GM12865 (cell line): ENCODE data around the gene RAB27A.

ENCODE experiments used
- DNase-seq: peaks from one replicate; pipeline ENCODE4 v3.0.0; 2010; ENCODE audit warnings: low read depth
- H3K4me3 ChIP-seq: 2 replicates; pipeline ENCODE4 v1.5.1; 2011; ENCODE audit warnings: mild to moderate bottlenecking, low read depth, low read length, control low read depth
- TF ChIP-seq, protein P1 (sequence below): IDR thresholded peaks from 2 replicates; pipeline ENCODE4 v1.5.1; 2011; ENCODE audit warnings: low read length, control low read depth, low read depth, inconsistent platforms; ENCODE audit not compliant: insufficient read depth; ENCODE audit errors: missing control alignments

RAB27A gene

DNA sequence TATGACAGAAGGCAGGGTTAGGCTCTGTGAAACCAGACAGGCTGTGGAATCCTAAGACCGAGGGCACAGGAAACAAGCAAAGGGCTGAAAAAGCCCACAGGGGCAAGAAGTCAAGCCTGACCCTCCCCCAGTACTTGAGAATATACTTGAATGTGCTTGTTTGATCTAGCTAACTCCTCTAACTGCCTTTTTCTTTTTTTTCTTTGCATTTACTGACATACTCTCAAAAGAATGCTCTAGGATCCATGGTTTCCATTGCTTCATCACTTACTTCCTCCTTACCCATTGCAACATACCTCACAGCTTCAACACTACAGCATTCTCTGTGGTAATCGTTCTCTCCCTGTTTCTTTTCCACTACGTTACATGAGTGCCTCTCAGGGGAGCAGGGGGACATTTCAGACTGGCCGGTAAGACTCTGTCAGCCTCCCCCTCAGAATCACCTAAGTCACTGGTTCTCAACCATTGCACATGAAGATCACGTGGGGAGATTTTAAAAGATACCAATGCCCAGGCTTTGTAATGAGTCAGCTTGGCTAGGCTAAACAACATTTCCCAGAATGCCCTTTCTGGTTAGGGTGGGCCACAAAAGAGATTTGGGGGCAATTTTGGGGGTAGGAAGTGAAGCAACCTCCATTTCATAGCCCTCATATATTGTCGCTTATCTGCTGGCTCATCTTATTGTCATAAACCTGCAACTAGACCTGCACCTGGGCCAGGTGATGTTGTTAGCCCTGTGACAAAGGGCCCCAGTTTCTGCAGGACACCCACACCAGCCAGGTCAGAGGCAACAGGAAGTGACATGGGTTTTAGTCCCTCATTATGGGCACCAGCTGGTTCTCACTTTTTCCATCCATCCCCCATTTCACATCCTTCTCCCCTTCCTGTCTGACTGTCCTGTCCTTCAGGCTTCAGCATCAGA, 68.3 kb downstream of the RAB27A start:
- DNase-seq = peak; percentile 57
- no peak overlapping the region for H3K4me3 ChIP-seq
- TF ChIP-seq, protein P1, sequence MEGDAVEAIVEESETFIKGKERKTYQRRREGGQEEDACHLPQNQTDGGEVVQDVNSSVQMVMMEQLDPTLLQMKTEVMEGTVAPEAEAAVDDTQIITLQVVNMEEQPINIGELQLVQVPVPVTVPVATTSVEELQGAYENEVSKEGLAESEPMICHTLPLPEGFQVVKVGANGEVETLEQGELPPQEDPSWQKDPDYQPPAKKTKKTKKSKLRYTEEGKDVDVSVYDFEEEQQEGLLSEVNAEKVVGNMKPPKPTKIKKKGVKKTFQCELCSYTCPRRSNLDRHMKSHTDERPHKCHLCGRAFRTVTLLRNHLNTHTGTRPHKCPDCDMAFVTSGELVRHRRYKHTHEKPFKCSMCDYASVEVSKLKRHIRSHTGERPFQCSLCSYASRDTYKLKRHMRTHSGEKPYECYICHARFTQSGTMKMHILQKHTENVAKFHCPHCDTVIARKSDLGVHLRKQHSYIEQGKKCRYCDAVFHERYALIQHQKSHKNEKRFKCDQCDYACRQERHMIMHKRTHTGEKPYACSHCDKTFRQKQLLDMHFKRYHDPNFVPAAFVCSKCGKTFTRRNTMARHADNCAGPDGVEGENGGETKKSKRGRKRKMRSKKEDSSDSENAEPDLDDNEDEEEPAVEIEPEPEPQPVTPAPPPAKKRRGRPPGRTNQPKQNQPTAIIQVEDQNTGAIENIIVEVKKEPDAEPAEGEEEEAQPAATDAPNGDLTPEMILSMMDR = no peak

DNA sequence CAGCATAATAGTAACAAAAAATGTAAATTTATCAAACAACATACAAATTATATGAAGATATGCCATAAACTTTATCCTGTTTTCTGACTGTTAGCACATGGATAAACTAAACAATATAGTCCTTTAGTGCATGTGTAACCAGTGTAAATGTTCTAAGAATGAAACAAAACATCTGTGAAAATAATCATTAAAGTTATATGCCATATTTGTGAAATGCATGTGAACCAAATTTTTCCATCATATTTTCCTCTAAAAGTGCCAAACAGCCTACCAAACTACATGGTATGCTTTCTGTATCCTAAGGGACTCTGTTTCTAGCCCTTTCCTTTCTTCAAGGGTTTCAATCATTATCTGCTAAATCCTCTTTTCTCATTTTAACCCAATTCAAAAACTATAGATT, 69.0 kb downstream of the RAB27A start:
- TF ChIP-seq, protein P1 = no peak
- no peak overlapping the region for H3K4me3 ChIP-seq
- DNase-seq = no peak

DNA sequence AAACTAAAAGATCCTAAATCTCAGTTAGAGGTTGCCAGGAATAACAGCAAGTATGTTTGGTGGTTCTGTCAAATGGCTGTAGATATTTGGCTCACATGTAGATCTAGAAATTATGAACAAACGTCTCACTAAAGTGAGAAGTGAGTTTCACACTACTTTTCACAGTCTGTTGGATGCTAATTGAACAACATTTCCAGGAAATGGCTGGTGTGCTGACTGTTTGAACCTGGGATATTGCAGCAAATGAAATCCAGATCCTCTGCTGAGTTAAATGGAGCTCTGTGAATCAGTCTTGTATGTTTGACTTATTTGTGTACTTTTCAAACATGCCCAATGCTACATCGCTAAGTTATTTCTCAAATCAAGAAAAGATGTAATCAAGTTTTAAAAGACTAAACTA, 71.6 kb downstream of the RAB27A start:
- no peak for DNase-seq
- no peak overlapping the region for H3K4me3 ChIP-seq
- TF ChIP-seq, protein P1 = no peak

DNA sequence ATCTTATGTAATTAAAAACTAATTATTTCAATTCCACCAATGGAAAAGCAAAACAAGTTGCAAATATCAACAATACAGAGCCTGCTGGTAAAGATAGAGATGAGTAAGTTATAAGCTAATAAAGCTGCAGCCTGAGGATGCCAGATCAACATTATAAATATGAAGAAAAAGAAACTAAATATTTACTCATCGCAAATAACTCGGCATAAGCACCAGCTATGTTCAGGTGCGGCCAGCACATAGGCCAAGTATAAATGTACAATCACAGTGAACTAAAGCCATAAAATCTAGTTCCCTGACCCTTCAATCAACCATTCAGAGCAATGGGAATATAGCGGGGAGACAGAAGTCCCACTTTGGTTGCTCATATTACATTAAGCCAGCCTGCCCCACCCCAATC, 85.1 kb downstream of the RAB27A start:
- no peak for DNase-seq
- TF ChIP-seq, protein P1 = no peak
- no peak overlapping the region for H3K4me3 ChIP-seq

DNA sequence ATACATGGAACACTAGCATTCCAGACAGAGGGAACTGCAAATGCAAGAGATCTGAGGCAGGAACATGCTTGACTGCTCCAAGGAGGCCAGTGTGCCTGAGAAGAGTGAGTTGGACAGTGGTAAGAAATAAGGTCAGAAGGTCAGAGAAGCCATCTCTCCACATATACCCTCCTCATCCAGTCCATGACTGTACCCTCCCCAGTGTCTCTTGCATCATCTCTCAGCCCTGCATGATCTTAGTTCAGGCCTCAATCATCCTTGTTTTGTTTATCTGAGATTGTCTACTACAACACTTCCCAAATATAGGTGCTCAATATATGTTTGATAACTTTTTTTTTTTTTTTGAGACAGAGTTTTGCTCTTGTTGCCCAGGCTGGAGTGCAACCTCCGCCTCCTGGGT, 87.4 kb downstream of the RAB27A start:
- TF ChIP-seq, protein P1 = no peak
- DNase-seq = no peak
- H3K4me3 ChIP-seq = no peak overlapping the region

DNA sequence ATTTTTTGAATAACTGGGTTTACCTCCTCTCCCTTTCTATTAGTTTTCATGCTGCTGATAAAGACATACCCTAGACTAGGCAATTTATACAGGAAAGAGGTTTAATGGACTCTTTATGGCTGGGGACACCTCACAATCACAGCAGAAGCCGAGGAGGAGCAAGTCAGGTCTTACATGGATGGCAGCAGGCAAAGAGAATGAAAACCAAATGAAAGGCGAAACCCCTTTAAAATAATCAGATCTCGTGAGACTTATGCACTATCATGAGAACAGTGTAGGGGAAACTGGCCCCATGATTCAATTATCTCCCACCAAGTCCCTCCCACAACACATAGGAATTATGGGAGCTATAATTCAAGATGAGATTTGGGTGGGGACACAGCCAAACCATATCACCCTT, 90.9 kb downstream of the RAB27A start:
- no peak for DNase-seq

More for the DNA sequence above, 90.9 kb downstream of the RAB27A start:
- no peak overlapping the region for H3K4me3 ChIP-seq
- TF ChIP-seq, protein P1 = no peak
